Measurements from ENCODE around the gene FANCC.
"Not testable (repeated sequence)": the region's sequence is repeated elsewhere in the genome, so short reads cannot be mapped to it uniquely, and the experiment has no call there.

Gene FANCC

DNA sequence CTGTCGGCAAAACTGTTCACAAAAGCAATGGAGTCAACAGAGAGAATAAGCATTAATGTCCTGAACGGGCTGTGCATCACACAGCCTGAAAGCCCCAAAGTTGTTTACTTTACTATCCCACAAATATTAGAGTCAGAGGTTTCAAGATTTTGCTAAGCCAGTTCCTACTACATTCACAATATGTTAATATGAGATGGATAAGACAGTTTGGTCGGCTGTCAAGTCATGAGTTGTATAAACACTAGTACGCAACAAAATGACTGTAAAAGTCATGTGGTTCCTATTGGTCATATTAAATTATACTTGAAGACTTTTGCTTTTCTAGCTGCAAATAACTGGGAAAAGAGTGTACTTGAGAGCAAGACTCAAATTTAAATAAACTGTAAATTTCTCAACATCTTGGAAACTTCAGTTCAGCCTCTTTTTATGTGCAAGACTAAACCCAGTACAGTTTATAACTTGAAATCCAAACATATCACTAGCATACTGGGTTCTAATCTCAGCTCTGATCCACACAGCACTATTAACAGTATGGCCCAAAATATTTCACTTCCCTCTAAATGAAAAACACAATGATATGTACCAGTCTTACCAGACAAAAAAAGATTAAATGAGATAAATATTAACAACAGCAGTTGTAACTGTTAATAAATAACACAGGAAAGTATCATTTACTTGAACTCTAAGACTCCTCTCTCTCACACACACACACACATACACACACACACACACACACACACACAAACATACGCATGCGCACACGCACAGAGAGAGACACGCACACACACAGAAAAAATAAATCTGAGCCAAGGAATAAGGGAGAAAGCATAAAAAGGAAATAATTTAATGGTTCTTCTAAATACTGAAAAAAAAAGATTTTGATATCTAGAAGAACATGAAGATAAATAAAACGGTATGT is 33.1 kb downstream of the FANCC start:
- DNase-seq (ENCODE audit: low read depth in 2 of 2), result no peak

DNA sequence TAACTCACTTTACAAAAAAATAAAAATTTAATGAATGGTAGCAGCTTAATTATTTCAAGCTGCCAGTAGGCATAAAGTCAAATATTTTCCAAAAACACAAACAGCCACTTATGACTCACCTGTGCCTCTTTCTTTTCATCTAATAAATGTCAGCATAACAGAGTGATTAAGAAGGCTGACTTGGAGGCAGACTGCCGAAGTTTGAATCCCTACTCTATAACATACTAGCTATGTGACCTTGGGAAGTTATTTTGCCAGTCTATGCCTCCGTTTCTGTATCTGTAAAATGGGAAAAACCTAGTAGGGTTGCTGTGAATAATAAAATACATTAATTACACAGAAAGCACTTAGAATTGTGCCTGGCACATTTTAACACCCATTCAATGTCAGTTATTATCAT is 33.8 kb downstream of the FANCC start:
- DNase-seq (ENCODE audit: low read depth in 2 of 2), result no peak

DNA sequence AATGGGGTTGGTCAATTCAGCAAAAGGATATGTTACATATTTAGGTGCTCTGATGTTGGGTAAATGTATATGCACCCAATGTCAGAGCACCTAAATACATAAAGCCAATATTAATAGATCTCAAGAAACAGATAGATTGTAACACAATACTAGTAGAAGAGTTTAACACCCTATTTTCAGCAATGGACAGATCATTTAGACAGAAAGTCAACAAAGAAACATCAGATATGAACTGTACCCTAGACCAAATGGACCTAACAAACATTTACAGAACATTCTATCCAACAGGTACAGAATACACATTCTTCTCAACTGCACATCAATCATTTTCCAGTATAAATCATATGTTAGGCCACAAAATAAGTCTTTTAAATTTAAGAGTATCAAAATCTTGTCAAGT is 35.2 kb downstream of the FANCC start:
- no peak for DNase-seq (ENCODE audit: low read depth in 2 of 2)

DNA sequence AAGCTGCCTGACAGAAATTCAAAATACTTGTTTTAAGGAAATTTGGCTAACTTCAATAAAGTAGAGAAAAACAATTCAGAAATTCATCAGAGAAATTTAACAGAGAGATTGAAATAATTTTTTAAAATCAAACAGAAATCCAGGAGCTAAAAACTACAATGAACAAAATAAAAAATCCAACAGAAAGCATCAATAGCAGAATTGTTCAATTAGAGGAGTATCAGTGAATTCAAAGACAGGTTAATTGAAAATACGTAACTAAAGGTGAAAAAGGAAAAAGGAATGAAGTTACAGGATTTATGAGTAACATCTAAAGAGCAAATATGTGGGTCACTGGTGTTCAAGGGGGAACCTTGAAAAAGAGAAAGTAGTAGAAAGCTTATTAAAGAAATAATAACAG is 36.8 kb downstream of the FANCC start:
- DNase-seq (ENCODE audit: low read depth in 2 of 2), result no peak

DNA sequence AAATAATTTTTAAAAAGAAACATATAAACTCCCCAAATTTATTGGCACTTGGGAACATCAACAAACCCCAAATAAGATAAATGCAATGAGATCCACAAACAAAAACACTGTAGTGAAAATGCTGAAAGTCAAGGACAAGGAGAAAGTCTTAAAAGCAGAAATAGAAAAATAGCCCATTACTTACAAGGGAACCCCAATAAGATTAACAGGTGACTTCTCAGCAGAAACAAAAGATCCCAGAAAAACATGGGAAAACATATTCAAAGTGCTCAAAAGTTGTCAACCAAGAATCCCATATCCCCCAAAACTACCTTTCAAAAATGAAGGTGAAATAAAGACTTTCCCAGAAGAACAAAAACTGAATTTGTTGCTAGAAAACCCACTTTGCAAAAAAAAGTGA is 40.0 kb downstream of the FANCC start:
- no peak for DNase-seq (ENCODE audit: low read depth in 2 of 2)

DNA sequence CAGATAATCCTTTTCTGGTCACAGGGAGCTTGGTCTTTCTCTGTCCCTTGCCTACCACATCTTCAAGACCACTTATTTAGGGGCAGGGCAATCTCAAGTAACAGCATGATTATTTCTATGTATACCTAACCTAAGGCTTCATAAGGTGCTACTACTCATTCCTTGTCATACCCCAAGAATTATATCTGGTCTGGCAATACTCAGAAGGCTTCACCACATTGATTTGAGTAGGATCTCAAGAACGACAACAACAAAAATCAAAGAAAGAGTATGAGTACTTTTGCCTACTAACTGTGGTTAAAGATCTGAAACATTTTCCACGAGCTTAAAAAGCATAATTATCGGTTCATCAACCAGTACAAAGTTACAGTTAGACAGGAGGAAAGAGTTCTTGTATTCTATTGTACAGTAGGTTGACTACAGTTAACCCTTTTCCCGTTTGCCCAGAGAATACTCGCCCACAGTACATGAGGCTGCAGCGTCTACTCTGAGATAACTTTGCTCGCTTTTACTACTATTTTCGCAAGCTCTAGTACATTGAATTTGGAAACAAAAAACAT is 41.0 kb downstream of the FANCC start:
- DNase-seq (ENCODE audit: low read depth in 2 of 2), result no peak

DNA sequence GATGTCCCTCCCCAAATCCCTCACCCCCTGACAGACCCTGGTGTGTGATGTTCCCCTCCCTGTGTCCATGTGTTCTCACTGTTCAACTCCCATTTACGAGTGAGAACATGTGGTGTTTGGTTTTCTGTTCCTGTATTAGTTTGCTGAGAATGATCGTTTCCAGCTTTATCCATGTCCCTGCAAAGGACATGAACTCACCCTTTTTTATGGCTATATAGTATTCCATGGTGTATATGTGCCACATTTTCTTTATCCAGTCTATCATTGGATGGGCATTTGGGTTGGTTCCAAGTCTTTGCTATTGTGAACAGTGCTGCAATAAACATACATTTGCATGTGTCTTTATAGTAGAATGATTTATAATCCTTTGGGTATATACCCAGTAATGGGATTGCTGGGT is 43.3 kb downstream of the FANCC start:
- DNase-seq (ENCODE audit: low read depth in 2 of 2), result not testable (repeated sequence)

GRCh38 chr9:95273369-95274022 is 44.0 kb downstream of the FANCC start:
- no peak for DNase-seq (ENCODE audit: low read depth in 2 of 2)

- no peak for DNase-seq (ENCODE audit: low read depth in 2 of 2)
Measured at GRCh38 chr9:95272830-95273229, 44.7 kb downstream of the FANCC start.

DNA sequence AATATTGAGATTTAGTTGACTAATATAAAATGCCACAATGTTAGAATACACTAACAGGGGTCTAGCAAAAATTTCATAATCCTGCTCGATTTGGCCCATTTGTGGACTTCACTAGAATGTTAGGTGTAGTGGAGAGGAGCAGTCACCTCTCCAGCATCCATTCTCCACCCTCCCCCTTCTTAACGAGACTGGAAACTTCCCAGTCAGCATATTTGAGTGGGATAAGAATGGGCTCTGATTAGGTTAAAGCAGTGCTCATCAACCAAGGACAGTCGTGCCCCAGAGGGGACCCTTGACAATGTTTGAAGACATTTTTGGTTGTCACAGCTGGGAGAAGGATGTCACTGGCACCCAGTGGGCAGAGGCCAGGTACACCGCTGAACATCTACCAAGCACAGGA is 46.7 kb downstream of the FANCC start:
- DNase-seq (ENCODE audit: low read depth in 2 of 2), result no peak

DNA sequence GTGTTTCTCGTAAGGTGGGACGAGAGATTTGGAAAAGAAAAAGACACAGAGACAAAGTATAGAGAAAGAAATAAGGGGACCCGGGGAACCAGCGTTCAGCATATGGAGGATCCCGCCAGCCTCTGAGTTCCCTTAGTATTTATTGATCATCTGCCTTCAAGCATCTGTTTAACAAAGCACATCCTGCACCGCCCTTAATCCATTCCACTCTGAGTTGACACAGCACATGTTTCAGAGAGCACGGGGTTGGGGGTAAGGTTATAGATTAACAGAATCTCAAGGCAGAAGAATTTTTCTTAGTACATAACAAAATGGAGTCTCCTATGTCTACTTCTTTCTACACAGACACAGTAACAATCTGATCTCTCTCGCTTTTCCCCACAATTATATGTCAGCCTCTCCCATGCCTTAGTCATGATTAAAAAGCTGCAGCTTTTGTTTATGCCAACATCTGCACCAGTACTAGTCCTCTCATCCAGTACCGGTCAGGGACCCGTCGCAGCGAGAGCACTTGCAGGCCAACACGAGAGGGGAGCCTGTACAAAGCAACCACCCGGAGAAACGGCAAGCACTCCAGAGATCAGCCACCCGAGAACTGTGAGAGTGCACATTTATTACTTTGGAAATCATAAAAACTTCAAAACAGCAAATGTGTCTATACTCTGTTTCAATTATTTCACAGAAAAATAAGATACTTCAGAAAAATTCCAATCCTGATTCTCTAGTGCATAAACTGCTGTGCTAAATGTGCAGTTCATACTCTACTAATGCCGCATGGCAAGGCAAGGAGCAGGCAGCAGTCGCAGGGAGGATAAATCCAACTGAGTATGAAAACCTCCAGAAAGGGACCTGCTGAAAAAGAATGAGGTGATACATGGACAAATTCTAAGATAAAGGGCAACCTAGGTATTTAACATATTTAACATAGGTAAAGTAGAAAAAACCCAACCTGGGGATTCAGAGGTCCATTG is 47.4 kb downstream of the FANCC start:
- not testable (repeated sequence) for DNase-seq (ENCODE audit: low read depth in 2 of 2)

- DNase-seq (ENCODE audit: low read depth in 2 of 2), result no peak
Measured at GRCh38 chr9:95268681-95269080, 48.8 kb downstream of the FANCC start.

DNA sequence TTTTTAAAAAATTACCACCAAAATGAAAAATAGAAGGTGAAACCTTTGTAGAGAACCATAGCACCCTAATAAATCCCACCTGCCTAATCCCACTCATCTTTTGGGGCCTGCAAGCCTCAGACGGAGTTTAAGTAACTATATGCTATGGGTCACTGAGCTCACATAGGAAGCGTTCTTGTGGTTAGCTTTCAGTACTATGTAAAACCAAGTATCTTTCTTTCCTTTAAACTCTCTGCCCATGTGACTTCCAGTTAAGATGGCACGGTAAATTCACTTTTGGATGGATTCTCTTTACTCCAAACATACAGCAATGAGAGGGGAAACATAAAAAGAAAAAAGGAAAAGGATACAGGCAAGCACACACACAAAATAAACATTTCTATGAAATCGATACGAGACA is 50.9 kb downstream of the FANCC start:
- no peak for DNase-seq (ENCODE audit: low read depth in 2 of 2)

- no peak for DNase-seq (ENCODE audit: low read depth in 2 of 2)
Measured at GRCh38 chr9:95265960-95266359, 51.5 kb downstream of the FANCC start.

GRCh38 chr9:95264954-95265615 is 52.4 kb downstream of the FANCC start:
- no peak for DNase-seq (ENCODE audit: low read depth in 2 of 2)

- DNase-seq (ENCODE audit: low read depth in 2 of 2), result no peak
Measured at GRCh38 chr9:95261890-95262289, 55.6 kb downstream of the FANCC start.

- no peak for DNase-seq (ENCODE audit: low read depth in 2 of 2)
Measured at GRCh38 chr9:95250462-95251221, 66.9 kb downstream of the FANCC start.

DNA sequence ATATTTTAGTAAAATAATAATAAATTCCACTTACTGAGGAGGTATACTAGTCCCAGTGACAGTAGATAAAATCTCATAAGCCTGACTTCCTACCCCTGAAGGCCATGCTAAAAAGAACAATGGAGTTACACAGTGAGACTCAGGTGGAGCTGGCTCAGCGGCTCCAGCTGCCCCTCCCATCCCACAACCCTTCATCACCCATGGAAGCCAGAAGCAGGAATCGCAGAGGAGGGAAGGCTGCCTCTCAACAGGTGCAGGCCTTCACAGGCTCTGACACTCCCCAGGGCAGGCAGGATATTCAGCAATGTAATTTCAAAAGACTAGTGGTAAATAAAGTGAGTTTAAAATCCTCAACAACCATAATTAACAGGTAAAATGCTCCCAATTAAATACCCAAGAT is 67.5 kb downstream of the FANCC start:
- DNase-seq (ENCODE audit: low read depth in 2 of 2), result no peak

GRCh38 chr9:95246547-95246946 is 71.0 kb downstream of the FANCC start:
- no peak for DNase-seq (ENCODE audit: low read depth in 2 of 2)

DNA sequence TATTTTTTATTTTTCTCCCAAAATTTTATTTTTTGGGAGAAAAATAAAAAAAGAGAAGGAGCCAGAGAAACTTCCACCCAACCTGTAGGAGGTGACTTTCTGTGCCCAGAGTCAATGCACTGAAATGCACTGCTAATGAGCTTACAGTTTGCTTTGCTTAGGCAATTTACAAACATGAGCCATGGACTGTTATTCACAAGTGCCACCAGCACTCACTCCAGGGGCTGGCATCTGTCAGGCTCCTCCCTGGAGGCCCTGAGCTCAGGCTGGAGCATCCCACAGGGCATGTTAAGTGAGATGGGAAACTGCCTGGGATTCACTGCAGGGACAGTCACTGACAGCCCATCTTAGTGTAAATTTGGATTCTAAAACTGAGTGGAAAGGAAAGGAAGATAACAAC is 74.9 kb downstream of the FANCC start:
- no peak for DNase-seq (ENCODE audit: low read depth in 2 of 2)
